SK-N-MC (cell line): ENCODE measurements around the gene CFAP46.

Experiments
- EZH2 ChIP-seq: fragments of 200-600 bp; sonication (generic); IDR thresholded peaks from one replicate; pipeline ENCODE4 v1.6.1; 2017; ENCODE audit warnings: antibody characterized with exemption
- FOXP2 ChIP-seq: optimal IDR thresholded peaks from 2 replicates; pipeline ENCODE3; 2011; ENCODE audit warnings: mild to moderate bottlenecking, moderate library complexity; ENCODE audit not compliant: insufficient read depth; ENCODE audit errors: extremely low read length, control extremely low read depth
- POLR2AphosphoS5 ChIP-seq: IDR thresholded peaks from 2 replicates; pipeline ENCODE4 v1.6.1; 2012; ENCODE audit warnings: mild to moderate bottlenecking, low read depth, low read length, borderline replicate concordance

GRCh38 chr10:132898391-132899053 lies 43.8 kb downstream of the CFAP46 start:
- TF ChIP-seq POLR2AphosphoS5 (no peak), EZH2 (no peak), FOXP2 (no peak)
